Measurements from ENCODE around the gene DIS3L2. TPM values are rescaled to one million over a fixed set of nuclear protein-coding genes. Genes with fewer than 3 reads are reported as not detected.

The DIS3L2 gene
- total RNA-seq, 2 donors from 2014 or later: 22.6 to 32.3 TPM

- no peak overlapping the region for H3K27ac ChIP-seq
- TF ChIP-seq CTCF (IDR thresholded peaks at IDR 0.05): no peak
- no peak overlapping the region for H3K9ac ChIP-seq (ENCODE audit: low read depth in 2 of 2, low read length in 2 of 2)
- H3K36me3 ChIP-seq: no peaks in the 10 kb centered on the region
- no peak overlapping the region for H3K4me3 ChIP-seq
- intact Hi-C loops (cut with DNase I): no loop called here
- no peaks in the 10 kb centered on the region for H3K4me1 ChIP-seq
- no peaks in the 10 kb centered on the region for H3K9me3 ChIP-seq
- H3K27me3 ChIP-seq: no peaks in the 10 kb centered on the region
- no peak for DNase-seq
Measured at GRCh38 chr2:231934441-231935206, 26.9 kb upstream of the DIS3L2 start.

GRCh38 chr2:231935207-231935524 is 26.3 kb upstream of the DIS3L2 start:
- H3K4me1 ChIP-seq: no peaks in the 10 kb centered on the region
- no peak for TF ChIP-seq CTCF (IDR thresholded peaks at IDR 0.05)
- H3K9ac ChIP-seq (ENCODE audit: low read depth in 2 of 2, low read length in 2 of 2): no peak overlapping the region
- no peak for DNase-seq
- H3K27ac ChIP-seq: no peak overlapping the region
- H3K36me3 ChIP-seq: no peaks in the 10 kb centered on the region
- intact Hi-C loops (cut with DNase I): no loop called here
- H3K9me3 ChIP-seq: no peaks in the 10 kb centered on the region
- H3K4me3 ChIP-seq: no peak overlapping the region
- no peaks in the 10 kb centered on the region for H3K27me3 ChIP-seq

GRCh38 chr2:231935815-231936214 is 25.7 kb upstream of the DIS3L2 start:
- DNase-seq: no peak
- Histone ChIP-seq H3K9ac (ENCODE audit: low read depth in 2 of 2, low read length in 2 of 2) (no peak overlapping the region), H3K4me3 (no peak overlapping the region), H3K27me3 (no peaks in the 10 kb centered on the region), H3K36me3 (no peaks in the 10 kb centered on the region), H3K4me1 (no peaks in the 10 kb centered on the region), H3K27ac (no peak overlapping the region), H3K9me3 (no peaks in the 10 kb centered on the region)
- intact Hi-C loops (cut with DNase I): no loop called here
- no peak for TF ChIP-seq CTCF (IDR thresholded peaks at IDR 0.05)

- no peak for DNase-seq
- intact Hi-C loops (cut with DNase I): no loop called here
Measured at GRCh38 chr2:231936491-231936890, 25.0 kb upstream of the DIS3L2 start.

GRCh38 chr2:231937057-231937456 is 24.5 kb upstream of the DIS3L2 start:
- no peak for DNase-seq
- Histone ChIP-seq H3K36me3 (no peaks in the 10 kb centered on the region), H3K4me1 (no peaks in the 10 kb centered on the region), H3K27ac (no peak overlapping the region), H3K27me3 (no peaks in the 10 kb centered on the region), H3K9me3 (no peaks in the 10 kb centered on the region), H3K4me3 (no peak overlapping the region), H3K9ac (ENCODE audit: low read depth in 2 of 2, low read length in 2 of 2) (no peak overlapping the region)
- no peak for TF ChIP-seq CTCF (IDR thresholded peaks at IDR 0.05)
- intact Hi-C loops (cut with DNase I): no loop called here

More at GRCh38 chr2:231936491-231936890, 25.0 kb upstream of the DIS3L2 start:
- Histone ChIP-seq H3K36me3 (no peaks in the 10 kb centered on the region), H3K27ac (no peak overlapping the region), H3K9ac (ENCODE audit: low read depth in 2 of 2, low read length in 2 of 2) (no peak overlapping the region), H3K4me3 (no peak overlapping the region), H3K27me3 (no peaks in the 10 kb centered on the region), H3K4me1 (no peaks in the 10 kb centered on the region), H3K9me3 (no peaks in the 10 kb centered on the region)
- TF ChIP-seq CTCF (IDR thresholded peaks at IDR 0.05): no peak
